GM19397 (cell line): Measurements from ENCODE around the gene LHX2.

ENCODE experiments used
- ATAC-seq: cut with Tn5 transposase; IDR thresholded peaks from one replicate; pipeline ENCODE4 v1.9.1; 2021; ENCODE audit warnings: mild to moderate bottlenecking, moderate library complexity; ENCODE audit not compliant: unreplicated experiment

LHX2 gene

GRCh38 chr9:123998970-123999621 lies 12.5 kb upstream of the LHX2 start:
- no peak for ATAC-seq

- ATAC-seq = no peak
Observed at GRCh38 chr9:123999661-124000060, 11.9 kb upstream of the LHX2 start.

DNA sequence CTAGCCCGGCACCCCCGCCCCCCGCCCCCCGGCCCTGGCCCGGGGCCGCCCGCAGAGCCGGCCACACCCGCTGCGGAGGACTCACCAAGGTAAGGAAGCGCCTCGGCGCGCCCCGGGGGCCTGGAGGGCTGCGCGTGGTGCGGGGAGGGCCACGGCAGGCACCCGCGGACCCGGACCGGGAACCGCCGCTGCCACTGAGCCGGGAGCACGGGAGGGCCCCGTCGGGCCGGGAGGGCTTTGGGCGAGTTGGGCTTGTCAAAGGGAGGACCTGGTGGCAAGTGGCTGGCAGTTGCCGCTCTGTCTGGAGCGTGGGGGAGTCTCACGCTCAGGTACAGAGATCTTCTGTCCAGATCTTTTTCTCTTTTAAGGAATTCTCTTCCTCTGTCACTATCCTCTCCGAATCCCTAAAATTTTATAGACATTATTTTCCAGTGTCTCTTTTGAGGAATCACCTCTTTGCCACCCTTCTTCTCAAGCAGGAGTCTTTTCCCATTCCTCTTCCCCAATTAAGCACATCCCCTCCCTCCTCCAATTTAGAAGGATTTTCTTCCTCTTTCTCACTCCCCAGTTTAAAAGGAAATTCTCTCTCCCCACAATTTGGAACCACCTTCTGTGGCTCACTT lies 11.3 kb upstream of the LHX2 start:
- no peak for ATAC-seq

- ATAC-seq = no peak
Observed at GRCh38 chr9:124000784-124001457, 10.6 kb upstream of the LHX2 start.

- no peak for ATAC-seq
Observed at GRCh38 chr9:124001458-124001799, 10.1 kb upstream of the LHX2 start.

DNA sequence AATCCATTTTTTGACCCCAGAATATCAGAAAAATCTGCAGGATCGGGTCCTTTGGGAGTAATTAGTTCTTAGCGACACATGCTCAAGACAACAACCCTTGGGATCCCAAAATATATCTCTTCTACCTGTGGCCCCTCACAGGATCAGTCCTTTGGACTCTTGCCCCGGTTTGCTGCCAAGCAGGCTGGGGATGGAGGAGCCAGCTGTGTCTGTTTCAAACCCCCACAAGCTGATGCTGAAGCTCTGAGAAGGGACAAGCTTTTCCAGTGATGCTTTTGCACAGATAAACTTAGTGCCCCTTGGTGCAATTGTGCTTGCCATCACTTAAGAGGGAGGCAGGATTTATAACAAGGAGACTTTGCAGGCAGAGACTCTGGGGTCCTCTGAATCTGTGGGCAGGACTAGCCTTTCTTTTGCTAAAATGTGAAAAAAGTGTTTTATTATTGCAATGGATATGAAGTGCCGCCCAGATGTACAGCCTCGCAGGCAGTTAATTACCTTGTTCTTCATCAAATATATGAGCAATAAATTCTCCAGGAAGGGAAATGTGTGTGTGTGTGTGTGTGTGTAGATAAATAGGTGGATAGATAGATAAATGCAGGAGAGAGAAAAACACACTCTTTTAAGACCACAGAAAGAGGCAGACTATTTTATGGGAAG lies 9.6 kb upstream of the LHX2 start:
- no peak for ATAC-seq

GRCh38 chr9:124003636-124004349 lies 7.8 kb upstream of the LHX2 start:
- ATAC-seq = no peak

GRCh38 chr9:124004593-124004992 lies 7.0 kb upstream of the LHX2 start:
- ATAC-seq = no peak

- no peak for ATAC-seq
Observed at GRCh38 chr9:124005029-124005771, 6.4 kb upstream of the LHX2 start.

- ATAC-seq = no peak
Observed at GRCh38 chr9:124006448-124007361, 4.9 kb upstream of the LHX2 start.

DNA sequence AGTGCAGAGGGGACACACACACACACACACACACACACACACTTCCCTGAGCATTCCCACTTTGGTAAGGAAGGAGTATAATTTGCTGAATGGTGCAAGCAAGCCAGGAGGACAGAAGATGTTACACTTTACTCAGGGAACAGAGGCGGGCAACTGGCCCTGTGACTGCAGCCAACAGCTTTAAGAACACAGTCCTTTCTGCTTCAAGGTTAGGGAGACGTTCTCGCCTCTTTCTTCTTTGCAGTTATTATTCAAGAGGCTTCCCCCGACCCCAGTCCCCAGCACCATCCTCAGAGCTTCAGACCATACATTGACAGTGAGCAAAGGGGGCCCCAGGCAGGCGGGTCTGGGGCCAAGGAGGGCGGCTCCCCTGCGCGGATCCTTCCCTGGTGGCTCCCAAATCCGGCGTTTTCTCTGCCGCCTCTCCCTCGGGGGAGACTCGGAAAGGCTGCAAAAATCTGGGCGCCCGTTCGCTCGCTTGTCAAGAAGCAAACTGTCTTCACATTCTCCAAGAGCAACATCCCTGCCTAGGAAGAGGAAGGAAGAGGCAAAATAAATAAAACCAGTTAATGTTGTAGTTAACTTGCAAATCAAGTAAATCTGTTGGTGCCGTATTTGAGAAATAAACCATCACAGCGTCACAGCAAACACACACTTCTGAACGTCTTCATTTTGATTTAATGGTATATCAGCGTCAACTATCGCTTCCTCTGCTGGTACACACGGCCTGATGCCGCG lies 3.8 kb upstream of the LHX2 start:
- ATAC-seq = no peak

GRCh38 chr9:124008303-124008693 lies 3.3 kb upstream of the LHX2 start:
- ATAC-seq = no peak

- ATAC-seq = no peak
Observed at GRCh38 chr9:124008694-124009530, 2.7 kb upstream of the LHX2 start.

DNA sequence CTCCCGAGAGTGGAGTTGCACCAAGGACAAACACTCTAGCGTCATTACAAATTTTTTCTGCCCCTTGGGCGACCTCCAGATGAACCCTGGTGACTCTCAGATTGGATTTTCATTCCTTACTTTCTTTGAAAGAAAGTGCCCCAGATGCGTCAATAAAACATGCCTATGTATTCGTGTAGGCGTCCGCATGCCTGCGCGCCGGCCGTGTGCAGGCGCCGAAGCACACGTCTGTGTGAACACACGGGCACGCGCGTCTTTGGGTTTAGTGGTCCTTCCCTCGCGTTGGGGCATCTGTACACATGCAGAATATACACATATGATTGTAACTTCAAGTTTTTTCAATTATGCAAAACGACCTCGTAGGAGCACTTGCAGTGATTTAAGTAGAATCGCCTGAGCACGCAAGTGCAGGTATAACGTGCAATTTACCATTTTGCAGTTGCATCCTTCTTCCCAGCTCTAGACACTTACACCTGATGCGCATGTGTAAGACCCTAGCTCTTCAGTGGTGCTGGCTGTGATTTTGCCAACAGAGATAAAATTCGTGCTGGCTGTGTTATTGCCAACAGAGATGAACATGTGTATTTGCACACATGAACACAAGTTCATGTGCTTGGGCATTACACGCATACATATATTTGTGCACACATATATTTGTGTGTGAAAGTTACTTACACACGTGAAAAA lies 1.9 kb upstream of the LHX2 start:
- ATAC-seq = no peak

- no peak for ATAC-seq
Observed at GRCh38 chr9:124010303-124010664, 1.3 kb upstream of the LHX2 start.

DNA sequence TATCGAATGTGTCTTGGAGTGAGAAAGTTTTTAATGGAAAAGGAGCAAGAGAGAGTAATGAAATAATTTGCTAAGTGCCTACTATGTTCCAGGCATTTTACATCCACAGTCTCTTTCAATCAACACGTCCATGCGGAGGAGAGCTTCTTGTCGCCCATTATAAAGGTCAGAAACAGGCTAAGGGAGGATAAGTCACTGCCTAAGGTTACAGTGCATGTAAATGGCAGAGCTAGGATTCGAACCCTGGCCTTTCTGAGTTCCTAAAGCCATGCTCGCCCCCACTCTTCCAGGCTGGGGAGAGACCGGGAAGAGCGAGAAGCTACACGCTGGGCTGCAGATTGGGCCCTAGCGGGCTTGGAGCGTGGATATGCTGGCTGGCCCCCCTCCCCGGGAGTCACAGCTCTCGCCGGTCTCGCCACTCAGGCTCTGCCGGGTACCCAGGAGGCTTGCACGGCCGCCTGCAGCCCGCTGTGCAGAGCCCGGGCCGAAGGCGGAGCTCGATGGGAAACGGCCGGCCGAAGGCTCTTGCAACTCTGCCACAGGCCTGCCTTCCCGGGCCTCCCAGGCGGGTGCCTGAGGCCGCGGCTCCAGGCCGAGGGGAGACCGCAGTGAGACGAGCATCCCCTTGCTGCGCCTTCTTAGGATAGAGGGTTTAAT lies 775 bp upstream of the LHX2 start:
- no peak for ATAC-seq
